Germinal center (tissue), 1 donor: Measurements from ENCODE around the gene ATP2A2.
A peak's percentile ranks its signal among the peaks of the same experiment; 100 is the strongest.
"Not testable (repeated sequence)": the region's sequence is repeated elsewhere in the genome, so short reads cannot be mapped to it uniquely, and the experiment has no call there.

Experiments
- DNase-seq: peaks from one replicate; pipeline ENCODE4 v3.0.0; 2012; ENCODE audit warnings: mixed read lengths, low spot score

ATP2A2 gene

DNA sequence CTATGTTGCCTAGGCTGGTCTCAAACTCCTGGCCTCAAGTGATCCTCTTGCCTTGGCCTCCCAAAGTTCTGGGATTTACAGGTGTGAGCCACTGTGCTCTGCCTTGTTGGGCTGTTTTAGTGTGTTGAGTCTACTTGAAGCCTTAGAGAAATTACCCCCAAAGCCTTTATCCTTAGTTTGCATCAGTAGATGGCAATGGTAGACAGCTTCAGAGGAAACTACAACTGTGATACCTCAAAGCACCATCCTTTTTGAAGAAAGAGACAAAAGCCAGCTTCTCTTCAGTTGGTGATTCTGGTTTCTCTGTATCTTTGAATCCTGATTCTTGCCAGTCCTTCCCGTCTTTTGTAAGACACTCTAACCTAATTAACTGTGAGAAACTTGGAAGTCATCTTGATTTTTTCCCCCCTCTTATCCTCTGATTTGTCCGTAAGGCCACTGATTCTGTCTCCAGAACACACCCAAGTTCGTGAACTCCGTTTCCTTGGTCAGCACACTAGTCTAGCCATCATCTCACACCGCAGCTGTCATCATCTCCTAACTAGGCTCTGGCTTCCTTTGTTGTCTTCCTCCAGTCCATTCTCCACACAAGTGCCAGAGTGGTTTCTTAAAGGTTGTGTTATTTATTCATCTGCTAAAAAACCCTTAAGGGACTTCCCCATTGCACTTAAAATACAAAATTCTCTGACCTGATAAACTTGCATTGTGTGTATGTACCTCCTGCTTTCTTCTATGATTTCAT, 20.2 kb downstream of the ATP2A2 start:
- no peak for DNase-seq

DNA sequence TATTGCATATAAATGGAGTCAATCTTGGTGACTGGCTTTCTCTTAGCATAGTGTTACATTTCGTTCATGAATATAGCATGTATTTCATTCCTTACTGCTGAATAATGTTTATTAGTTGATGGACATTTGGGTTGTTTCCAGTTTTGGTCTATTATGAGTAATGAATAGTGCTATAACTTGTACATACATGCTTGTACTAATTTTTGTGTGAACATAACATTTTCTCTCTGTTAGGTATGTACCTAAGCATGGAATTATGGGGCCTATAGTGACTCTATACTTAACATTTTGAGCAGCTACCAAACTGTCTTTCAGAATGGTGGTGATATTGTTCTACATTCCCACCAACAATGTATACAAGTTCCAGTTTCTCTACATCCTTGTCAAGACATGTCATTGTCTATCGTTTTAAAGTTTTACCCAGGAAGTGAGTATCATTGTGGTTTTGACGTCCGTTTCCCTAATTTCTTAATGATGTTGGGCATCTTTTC, 23.1 kb downstream of the ATP2A2 start:
- no peak for DNase-seq

DNA sequence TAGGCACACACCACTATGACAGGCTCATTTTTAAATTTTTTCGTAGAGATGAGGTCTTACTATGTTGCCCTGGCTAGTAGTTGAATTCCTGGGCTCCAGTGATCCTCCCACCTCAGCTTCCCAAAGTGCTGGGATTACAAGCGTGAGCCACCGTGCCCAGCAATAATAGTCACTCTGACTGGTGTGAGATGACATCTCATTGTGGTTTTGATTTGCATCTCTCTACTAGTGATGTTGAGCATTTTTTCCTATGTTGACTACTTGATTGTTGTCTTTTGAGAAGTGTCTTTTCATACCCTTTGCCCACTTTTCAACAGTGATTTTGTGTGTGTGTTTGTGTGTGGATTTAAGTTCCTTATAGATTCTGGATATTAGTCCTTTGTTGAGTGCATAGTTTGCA, 26.3 kb downstream of the ATP2A2 start:
- no peak for DNase-seq

DNA sequence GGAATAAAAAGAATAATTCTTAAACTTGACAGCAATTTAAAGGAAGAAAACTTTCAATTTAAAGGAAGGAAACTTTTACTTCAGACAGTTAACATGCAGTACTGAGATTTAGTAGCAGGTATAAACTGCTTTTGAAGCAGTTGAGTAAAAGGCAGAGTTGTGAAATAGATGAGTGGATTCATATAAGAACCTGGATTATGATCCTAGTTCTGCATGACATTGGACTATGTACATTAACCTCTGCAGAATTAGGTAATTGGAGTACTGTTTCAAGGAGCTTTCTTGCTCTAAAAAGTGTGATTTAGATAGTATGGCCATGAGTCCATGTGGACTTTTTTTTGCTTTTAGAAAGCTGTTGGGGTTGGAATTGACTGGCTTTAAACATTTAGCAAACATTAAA, 29.7 kb downstream of the ATP2A2 start:
- no peak for DNase-seq

DNA sequence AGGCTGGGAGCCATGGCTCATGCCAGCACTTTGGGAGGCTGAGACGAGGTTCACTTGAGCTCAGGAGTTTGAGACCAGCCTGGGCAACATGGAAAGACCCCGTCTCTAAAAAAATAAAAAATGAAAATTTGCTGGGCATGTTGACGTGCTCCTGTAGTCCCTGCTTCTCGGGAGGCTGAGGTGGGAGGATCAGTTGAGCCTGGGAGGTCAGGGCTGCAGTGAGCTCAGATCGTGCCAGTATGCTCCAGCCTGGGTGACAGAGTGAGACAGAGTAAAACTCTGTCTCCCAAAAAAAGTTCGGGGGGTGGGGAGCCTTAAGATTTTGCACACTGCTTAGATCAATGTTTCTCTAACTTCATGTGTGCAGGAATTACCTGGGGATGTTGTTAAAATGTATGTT, 30.9 kb downstream of the ATP2A2 start:
- DNase-seq, result no peak

DNA sequence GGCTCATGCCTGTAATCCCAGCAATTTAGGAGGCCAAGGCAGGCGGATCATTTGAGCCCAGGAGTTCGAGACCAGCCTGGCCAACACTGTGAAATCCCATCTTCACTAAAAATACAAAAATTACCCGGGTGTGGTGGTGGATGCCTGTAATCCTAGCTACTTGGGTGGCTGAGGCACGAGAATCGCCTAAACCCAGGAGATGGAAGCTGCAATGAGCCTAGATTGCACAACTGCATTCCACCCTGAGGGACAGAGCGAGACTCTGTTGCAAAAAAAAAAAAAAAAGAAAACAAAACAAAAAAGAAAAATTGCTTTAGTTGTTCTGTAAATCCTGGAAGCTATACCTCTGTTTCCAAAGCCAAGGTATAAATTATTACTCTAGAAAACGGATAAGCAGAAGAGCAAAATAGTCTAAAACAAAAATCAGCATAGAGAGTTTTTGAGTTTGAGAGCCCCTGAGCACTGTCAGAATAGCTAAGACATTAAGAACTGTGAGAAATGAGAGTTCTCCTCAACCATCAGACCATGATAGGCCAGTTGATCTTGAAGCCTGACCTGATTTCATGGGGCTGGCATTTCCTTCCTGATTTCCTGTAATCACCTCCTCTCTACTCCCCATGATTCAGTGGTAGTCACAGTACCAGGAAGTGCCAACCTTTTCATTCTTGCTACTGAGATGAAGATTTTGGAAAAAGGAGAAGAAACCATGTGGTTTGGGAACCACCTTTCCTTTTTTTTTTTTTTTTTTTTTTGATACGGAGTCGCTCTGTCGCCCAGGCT, 31.7 kb downstream of the ATP2A2 start:
- DNase-seq, result no peak

DNA sequence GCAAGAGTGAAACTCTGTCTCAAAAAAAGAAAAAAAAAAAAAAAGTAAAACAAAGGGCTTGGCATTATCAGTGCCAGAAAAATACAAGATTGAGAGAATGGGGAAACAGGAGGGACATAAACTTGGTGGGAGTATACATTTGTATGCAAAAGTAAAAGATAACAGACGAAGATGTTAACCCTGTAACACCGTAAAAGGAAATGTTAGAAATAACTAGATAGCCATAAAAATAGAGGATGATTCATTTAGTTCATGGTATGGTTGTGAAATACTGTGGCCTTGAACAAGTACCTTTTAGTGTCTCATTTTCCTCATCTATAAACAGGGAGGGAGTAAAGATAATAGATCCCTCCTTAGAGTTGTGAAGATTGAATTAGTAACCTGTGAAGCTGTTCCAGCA, 33.3 kb downstream of the ATP2A2 start:
- DNase-seq, result no peak

DNA sequence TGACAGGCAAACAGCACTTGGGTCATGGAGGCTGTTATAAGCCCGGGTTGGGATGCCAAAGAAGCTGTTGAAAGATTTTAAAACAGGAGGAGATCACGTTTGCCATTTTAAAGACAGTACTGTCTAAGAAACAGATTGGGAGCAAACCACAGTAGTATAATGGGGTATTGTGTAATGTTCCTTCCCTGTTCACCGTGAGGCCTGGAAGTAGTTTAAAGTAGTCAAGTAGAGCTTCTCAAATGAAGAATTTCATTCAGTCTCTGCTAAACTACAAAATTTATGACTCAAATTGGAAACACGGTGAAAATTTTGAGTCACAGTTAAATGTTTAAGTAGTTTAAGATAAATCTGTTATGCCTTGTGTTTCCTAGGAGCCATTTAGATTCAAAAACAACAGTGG, 35.8 kb downstream of the ATP2A2 start:
- DNase-seq, result no peak

DNA sequence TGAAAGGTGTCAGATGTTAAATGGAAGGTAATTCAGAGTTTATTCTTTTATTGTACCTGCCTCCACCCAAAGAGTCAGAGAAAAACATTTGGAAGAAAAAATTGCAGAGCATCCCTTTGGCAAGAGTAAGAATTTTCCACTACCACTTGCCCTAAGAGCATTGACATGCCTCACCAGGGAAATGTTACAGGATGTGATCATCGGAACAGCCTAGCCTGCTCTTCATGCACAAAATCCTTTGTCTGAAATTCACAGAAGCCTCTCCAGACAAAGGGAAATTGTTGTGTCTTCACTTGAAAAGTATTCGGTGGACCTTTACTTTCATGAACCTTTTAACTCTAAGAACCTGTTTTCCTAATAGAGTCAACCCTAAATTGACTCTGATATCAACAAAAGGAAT, 36.9 kb downstream of the ATP2A2 start:
- DNase-seq, result no peak

DNA sequence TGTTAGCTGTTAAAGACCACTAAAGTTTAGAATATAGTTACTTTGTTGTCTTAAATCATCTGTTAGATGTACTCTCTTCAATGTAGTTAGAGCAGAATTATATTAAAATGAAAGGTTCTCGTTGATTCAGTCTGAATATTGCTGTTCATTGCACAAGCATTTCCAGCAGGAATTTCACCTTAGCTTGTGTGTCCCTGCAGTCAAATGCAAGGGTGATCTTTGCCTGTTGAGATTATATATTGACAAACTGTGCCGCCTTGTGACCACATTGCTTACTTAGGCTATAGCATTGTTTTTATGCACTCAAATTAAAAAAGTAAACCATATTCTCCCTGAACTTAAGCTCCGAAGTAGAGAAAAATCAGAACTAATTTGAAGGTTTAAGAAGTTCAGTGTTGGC, 39.5 kb downstream of the ATP2A2 start:
- no peak for DNase-seq

DNA sequence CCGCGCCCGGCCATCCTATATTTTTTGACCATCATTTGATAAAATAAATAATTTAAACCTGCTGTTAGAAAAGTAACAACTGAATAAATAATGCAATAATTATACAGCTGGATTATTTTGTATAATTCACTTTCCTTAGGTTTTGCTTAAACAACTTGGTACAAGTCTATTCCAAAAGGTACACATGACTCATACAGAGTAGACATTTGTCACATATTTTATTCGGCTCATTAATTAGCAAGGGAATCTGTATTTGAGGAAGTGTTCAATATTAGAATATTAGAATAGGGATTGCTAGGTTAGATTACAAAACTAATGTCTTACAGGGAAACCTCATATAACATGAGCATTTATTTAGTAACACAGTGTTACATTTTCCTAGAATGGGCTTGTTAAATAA, 48.7 kb downstream of the ATP2A2 start:
- no peak for DNase-seq

DNA sequence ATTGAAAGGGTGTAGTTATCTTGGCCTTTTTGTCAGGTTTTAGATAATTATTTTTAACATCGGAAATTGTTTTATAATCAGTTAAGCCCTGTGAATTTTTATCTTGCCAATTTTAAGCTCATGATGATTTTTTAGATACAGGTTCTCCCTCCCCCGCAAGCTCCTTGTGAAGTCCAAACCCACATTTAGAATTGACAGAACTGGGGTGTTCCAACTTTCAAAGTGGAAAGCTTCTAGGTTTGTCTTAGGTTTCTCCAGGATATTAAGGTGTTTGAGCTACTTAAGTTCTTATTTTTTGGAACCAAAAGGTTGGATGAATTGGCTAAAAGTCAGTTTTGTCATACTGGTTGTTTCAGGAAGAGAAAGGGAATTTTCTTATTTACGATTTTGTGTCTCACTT, 49.1 kb downstream of the ATP2A2 start:
- no peak for DNase-seq

DNA sequence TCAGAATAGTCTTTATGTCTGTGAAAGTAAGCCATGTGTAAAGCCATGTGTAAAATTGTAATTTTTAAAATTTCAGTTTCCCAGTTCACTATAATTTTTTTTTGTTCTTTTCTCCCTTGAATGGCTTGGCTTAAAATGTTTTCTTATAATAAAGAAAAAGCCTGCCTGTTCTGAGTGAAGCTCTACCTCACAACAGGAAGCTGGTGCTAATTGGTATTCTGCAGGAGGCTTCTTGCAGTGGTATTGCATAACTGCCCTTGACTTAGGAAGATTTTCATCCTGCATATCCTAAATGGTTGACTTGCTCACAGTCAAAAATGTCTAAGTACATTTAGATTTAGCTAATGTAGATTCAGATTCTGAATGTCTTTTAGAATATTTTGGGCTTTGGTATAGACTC, 49.5 kb downstream of the ATP2A2 start:
- DNase-seq, result no peak

DNA sequence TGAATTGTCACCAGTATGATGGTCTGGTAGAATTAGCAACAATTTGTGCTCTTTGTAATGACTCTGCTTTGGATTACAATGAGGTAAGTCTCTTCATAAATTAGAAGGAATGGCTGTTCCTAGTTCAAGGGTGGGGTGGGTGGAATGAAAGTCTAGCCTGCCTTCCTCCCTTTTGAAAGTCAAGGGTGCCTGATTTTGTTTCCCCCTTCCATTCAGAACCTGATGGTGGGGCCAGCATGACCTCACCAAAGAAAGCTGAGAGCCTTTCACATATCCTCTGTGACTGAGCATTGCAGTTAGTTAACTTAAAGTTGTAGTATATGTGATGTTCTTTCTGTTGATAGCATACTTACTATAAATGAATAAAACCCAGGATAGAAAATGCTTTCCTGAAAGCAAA, 52.2 kb downstream of the ATP2A2 start:
- no peak for DNase-seq

DNA sequence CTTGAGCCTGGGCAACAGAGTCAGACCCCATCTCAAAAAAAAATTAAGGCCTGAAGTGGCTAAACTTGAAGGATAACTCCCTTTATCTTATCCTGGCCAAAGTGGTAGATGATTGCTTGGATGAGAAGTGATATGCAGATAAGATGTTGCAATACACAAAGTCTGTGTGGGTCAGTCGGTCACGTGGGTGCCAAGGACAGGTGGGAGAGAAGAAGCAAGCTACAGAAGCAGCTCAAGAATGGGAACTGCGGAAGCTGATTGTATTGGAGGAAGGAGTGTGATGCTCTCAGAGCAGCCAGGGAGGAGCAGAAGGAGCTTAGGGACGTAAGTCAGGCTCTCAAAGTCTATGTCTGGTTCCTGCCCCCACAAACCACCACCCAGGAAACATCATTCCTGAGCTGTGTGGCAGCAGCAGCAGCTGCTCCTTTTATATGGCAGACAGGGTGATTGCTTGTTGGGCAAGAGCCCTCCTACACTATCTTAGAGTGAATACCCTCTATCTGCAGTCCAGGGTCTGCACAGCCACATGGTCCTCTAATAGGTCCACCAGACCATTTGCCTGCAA, 54.5 kb downstream of the ATP2A2 start:
- DNase-seq, result no peak

DNA sequence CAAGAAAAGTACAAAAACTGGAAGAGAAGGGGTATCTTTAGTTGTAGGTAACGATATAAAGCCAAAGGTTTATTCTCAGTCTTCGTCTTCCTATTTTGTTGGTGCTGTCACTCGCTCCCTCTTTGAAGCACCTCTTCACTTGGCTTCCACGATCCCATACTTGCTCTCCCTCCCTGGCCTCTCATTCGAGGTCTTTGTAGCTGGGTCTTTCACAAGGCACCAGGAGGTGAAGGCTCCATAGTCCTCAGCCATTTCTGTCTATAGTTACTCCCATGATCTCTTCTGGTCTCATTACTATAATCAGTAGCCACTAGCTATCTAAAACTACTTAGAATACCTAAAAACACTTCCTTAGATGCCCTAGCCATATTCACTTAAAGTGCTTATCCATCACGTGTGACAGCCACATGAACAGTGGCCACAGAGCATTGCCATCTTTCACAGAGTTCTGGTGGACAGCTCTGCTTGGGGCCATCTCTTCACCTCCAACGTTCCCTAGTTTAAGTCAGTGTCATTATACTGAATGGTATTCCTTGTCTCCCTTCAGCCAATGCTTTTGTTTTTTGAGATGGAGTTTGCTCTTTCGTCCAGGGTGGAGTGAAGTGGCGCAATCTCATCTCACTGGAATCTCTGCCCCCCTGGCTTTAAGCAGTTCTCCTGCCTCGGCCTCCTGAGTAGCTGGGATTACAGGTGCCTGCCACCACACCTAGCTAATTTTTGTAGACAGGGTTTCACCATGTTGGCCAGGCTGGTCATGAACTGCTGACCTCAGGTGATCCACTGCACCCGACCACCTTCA, 57.1 kb downstream of the ATP2A2 start:
- no peak for DNase-seq

DNA sequence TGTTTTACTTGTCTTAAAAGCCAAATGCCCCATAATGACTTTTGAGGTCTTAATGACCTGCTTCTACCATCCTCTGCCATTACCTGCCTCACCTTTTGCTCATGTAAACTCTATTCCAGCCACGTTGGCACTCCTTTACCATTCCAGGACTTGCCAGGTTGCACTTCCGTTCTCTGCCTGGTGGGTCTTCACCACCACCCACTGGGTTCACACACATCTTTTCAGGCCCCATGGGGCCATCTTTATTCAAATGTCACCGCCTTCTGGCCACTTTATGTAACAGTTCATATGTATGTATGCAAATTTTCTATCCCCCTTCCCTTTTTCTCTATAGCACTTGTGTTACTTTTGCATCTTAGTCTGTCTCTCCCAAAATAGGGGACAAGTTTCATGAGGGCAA, 57.7 kb downstream of the ATP2A2 start:
- DNase-seq, result peak; percentile 79

DNA sequence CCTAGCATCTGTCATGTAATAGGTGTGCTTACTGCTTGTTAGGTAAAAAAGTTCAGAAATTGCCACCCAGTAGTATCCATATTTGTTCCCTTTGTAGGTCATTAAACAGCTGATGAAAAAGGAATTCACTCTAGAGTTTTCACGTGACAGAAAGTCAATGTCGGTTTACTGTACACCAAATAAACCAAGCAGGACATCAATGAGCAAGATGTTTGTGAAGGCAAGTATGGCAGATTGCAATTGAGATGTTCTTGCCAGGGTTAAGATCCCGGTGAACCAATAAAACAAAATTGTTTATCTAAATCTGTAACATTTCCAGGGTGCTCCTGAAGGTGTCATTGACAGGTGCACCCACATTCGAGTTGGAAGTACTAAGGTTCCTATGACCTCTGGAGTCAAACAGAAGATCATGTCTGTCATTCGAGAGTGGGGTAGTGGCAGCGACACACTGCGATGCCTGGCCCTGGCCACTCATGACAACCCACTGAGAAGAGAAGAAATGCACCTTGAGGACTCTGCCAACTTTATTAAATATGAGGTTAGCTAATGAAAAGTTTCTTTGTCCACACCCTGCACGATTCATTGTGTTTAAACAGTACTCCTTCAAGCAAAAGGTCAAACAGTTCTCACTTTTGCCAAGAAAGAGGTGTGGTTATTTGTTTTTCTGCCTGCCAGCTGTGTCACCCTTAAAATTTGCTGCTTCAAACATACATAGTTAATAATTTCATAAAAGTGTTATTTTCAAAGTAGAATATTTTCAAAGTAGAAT, 58.3 kb downstream of the ATP2A2 start:
- no peak for DNase-seq

DNA sequence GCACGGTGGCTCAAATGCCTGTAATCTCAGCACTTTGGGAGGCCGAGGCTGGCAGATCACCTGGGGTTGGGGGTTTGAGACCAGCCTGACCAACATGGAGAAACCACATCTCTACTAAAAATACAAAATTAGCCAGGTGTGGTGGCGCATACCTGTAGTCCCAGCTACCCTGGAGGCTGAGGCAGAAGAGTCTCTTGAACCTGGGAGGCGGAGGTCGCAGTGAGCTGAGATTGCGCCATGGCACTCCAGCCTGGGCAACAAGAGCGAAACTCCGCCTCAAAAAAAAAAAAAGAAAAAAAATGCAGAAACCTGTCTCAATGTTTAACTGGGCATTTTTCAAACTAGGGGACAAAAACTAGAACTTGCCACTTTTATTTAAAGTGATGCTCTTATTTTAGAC, 59.2 kb downstream of the ATP2A2 start:
- DNase-seq, result not testable (repeated sequence)

DNA sequence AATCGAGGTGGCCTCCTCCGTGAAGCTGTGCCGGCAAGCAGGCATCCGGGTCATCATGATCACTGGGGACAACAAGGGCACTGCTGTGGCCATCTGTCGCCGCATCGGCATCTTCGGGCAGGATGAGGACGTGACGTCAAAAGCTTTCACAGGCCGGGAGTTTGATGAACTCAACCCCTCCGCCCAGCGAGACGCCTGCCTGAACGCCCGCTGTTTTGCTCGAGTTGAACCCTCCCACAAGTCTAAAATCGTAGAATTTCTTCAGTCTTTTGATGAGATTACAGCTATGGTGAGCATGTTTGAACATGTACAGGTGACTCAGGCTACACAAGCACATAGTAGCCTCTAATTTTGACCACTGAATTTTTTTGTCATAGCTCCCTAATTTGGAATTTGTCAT, 59.7 kb downstream of the ATP2A2 start:
- DNase-seq, result no peak

DNA sequence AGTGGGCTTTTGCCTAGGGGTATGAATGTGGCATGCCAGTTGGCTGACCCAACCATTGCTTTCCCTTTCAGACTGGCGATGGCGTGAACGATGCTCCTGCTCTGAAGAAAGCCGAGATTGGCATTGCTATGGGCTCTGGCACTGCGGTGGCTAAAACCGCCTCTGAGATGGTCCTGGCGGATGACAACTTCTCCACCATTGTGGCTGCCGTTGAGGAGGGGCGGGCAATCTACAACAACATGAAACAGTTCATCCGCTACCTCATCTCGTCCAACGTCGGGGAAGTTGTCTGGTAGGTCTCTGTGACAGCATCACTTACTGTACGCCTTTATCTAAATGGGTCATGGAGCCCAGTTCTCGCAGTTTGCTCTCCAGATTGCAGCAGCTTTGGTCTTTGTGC, 61.1 kb downstream of the ATP2A2 start:
- no peak for DNase-seq

DNA sequence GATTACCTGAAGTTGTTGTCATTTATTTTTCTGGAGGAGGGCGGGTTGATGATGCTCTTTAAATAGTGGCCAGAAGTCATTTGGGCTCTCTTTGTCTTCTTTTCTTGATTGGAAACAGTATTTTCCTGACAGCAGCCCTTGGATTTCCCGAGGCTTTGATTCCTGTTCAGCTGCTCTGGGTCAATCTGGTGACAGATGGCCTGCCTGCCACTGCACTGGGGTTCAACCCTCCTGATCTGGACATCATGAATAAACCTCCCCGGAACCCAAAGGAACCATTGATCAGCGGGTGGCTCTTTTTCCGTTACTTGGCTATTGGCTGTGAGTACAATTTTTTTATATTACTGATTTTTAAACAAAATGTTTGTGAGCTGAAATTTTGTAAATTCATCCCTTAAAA, 62.1 kb downstream of the ATP2A2 start:
- no peak for DNase-seq
